Left kidney (tissue), 8 donors: ENCODE measurements around the gene CTSZ. TPM values are rescaled to one million over a fixed set of nuclear protein-coding genes. Genes with fewer than 3 reads are reported as not detected.
"Not testable (repeated sequence)": the region's sequence is repeated elsewhere in the genome, so short reads cannot be mapped to it uniquely, and the experiment has no call there.

Source experiments
- DNase-seq: peaks from one replicate; pipeline ENCODE4 v3.0.0-alpha.2; 2013
- long read RNA-seq, 8 donors: transcript quantifications; one replicate each; lab custom pipeline, GENCODE V29; 2026
- polyA plus RNA-seq: library from polyadenylated mRNA; unstranded; fragments of 120-200 nt; gene quantifications from one replicate; pipeline ENCODE4 v1.2.1, GENCODE V29; 2013; ENCODE audit not compliant: insufficient read length

Gene CTSZ
- 65.2 TPM for polyA plus RNA-seq
- long read RNA-seq, donor 1, partial matches to known transcripts = 0 of 5 reads
- long read RNA-seq, donor 1, other reads (novel, unspliced or antisense) = 0 of 5 reads
- long read RNA-seq, donor 2, transcript CTSZ-201 (6 exons, 1,495 nt) = major isoform, 7 of 7 reads
- long read RNA-seq, donor 2, partial matches to known transcripts = 0 of 7 reads
- long read RNA-seq, donor 2, other reads (novel, unspliced or antisense) = 0 of 7 reads
- long read RNA-seq, donor 3, transcript CTSZ-201 (6 exons, 1,495 nt) = major isoform, 5 of 6 reads
- long read RNA-seq, donor 3, partial matches to known transcripts = 0 of 6 reads
- long read RNA-seq, donor 3, other reads (novel, unspliced or antisense) = 0 of 6 reads
- long read RNA-seq, donor 4 = 0 reads
- long read RNA-seq, donor 5, transcript CTSZ-201 (6 exons, 1,495 nt) = major isoform, 10 of 15 reads
- long read RNA-seq, donor 5, partial matches to known transcripts = 5 of 15 reads
- long read RNA-seq, donor 5, other reads (novel, unspliced or antisense) = 0 of 15 reads
- long read RNA-seq, donor 6, transcript CTSZ-201 (6 exons, 1,495 nt) = major isoform, 6 of 7 reads
- long read RNA-seq, donor 6, partial matches to known transcripts = 0 of 7 reads
- long read RNA-seq, donor 6, other reads (novel, unspliced or antisense) = 0 of 7 reads
- long read RNA-seq, donor 7, partial matches to known transcripts = 0 of 5 reads
- long read RNA-seq, donor 7, other reads (novel, unspliced or antisense) = 0 of 5 reads
- long read RNA-seq, donor 8, partial matches to known transcripts = 0 of 2 reads
- long read RNA-seq, donor 8, other reads (novel, unspliced or antisense) = 0 of 2 reads

DNA sequence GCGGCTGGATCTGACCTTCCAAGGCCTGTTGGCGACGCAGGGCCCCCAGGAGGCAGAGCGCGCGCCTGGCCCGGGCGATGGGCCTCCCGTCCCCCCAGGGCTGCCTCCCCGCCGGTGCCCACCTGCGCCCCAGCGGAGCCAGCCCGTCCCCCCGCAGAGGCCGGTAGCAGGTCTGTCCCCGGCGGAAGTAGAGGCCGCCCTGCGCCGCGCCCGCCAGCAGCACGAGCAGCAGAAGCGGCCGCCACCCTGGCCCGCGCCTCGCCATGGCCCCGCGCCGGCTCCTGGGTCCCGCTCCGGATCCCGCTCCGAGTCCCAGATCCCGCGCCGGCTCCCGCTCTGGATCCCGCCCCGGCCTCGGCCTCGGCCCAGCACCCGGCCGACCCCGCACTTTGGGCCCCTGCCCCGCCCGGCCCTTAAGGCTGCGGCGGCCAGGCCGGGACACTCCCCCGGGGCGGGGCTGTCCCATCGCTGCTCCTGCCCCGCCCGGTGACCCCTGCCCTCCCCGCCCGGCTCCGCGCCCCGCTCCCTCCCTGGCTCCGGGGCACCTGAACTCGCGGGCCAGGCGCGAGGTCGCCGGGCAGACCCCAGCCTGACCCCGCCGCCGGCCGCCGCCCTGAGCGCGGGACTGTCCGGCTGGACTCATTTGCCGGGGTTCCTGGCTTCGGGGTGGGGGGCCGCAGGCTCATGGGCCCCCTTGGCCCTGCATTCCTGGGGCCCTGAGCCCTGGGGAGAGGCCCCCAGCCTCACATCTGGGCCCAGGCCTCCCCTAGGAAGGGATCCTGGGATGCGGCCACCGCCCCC is at the start of gene CTSZ:
TSS of gene CTSZ (minus strand) at position 391 of the 801 bp plus-strand sequence. CDS start at position 265, 126 bp downstream.
- peak; percentile 46 for DNase-seq

DNA sequence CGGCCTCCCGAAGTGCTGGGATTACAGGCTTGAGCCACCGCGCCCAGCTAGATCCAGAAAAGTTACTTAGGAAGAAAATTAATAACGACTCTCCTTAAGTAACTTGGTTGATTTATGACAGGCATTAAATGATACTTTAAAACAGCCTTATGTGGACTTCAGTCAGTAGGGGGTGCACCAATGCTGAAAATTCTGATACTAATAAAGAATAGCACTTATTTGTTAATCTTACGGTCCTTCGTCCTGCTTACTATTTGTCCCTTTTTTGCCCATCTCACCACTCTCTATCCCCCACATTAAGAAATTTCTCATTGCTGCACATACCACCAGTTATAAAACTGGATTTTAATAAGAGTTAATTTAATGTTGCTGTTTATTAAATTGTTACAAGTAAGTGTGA is 48.2 kb upstream of the CTSZ start:
- no peak for DNase-seq

DNA sequence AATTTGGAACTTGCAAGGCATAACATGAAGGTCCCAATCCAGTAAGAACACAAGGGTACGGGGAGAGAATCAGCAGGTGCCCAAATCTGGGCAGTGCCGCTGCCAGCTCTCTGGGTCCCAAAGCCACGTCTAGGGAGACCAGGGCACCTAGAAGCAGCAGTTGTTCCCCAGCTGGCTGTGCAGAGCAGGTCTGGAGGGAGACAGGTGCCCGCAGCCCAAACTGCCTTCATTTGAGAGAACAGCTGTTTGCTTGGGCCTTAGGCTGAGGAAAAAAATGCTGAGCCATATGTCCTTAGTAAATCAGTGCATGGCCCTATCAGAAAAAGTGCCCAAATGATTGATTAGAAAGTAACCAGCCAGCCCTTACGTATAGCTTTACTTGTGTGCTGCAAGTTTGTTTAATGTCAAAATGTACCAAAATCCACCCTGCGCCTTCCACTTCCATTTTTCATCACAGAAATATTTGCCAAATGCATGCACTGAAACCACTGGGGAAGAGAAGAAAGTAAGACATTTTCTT is 44.7 kb upstream of the CTSZ start:
- no peak for DNase-seq

- DNase-seq = no peak
These were observed 43.4 kb upstream of the CTSZ start for GRCh38 chr20:59050437-59050836.

- no peak for DNase-seq
These were observed 41.6 kb upstream of the CTSZ start for GRCh38 chr20:59048681-59049030.

- DNase-seq = no peak
These were observed 41.1 kb upstream of the CTSZ start for GRCh38 chr20:59047938-59048680.

DNA sequence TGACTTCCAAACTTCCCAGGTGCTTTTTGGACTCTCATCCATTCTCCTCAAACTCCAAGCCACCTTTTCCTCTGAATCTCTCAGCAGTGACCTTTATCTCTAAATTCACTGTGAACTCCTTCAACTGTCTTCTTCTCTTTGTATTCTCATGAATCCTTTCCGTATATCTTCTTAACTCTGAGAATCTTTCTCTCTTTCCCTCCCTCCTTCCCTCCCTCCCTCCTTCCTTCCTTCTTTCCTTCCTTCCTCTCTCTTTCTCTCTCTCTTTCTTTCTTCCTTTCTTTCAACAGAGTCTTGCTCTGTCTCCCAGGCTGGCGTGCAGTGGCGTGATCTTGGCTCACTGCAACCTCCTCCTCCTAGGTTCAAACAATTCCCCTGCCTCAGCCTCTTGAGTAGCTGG is 39.8 kb upstream of the CTSZ start:
- DNase-seq = no peak

DNA sequence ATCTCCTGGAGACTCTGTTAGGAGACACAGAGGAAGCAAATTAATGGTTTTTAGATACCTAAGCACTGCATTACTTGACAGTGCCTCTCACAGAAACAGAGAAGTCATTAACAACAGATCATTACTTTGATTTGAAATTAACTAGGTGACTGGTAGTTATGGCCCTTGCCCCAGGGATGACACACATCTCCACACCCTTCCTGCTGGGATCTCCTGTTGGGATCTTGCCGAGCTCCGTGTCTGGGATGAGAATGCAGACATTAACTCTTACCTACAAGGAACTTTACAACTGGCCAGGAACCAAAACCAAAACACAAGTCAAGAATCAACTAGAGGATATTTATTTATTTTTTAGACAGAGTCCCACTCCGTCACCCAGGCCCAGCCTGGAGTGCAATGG is 37.7 kb upstream of the CTSZ start:
- DNase-seq = no peak

- DNase-seq = no peak
These were observed 37.2 kb upstream of the CTSZ start for GRCh38 chr20:59044295-59044694.

DNA sequence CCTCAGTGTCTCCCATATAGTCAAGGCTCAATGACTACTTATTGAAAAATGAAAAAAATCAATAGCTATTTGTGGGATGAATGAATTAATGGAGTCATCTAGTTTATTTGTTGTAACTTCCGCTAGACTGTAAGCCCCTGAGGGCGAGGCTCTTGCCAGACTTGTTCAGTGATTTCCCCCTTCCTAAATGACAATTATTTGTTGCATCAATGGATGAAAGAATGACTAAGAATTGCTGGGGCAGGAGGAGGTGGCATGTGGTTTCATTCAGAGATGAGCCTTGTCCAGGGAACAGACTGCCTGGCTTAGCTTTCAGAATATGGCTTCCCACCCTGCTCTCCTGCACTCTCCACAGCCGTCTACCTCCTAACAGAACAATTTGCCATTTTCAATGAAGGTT is 36.6 kb upstream of the CTSZ start:
- no peak for DNase-seq

DNA sequence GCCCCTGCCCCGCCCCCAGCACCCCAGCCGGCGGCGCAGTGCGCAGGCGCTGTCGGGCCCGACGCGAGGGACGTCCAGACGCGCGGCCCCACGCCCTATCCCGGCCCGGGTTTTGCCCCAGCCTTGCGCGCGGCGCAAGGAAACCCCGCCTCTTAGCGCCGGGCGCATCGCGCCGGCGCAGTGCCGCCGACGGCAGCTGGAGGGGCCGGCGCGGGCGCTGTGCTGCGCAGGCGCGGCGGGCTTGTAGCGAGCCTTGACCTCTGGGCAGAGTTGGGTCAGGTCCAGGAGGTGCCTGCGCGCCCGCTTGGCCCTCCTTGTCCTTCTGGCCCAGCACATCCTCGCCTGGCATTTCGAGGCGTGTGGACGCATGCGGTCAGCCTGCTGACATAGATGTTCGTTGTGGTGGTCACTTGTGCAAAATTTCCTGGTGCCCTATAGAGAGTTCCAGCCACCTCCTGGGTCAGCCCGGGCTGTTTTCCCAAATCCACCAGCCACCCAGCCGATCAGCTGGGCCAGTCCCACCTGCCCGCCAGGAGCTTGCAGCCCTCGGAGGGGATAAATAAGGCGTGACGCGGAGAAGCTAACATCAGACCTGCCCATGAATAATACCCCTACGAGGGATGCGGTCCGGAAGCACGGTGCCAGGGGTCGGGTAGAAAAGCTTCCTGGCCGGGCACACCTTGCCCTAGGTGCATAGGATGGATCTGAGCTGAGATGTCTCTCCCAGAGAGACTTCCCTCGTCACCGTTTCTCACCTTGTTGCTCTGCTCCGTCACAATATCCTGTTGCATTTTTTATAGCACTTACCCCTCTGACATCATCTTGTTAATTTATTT is 36.0 kb upstream of the CTSZ start:
- DNase-seq = peak; percentile 90

DNA sequence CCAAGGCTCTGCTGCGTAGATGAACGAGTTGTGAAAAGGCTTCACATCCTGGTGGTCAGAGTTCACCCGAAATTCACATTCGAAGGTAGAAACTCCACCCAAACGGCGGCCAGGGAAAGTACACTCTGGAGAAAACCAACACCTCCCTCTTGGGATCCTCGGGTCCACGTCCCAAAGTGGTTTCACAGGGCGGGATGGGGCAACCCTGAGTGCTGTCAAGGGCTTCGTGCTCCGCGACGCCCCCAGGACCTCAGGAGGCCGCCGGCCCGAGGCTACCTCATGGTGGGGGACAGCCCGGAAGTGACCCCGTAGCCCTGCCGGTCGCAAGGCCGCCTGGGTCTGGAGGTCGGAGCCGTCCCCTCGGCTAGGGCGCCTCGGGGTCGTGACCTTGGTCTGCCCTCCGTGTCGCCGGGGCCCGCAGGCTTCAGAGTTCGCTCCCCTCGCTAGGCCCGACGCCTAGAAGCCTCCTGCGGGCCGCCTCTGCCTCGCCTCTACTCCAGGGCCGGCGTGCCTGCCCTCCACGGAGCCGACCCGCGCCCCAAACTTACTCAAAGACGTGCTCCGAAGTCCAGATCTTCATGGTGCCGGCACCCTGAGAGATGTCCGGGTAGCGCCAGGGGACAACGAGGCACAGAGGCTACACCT is 35.2 kb upstream of the CTSZ start, which contains the start of gene PRELID3B:
TSS of gene PRELID3B (minus strand) at position 636 of the 645 bp plus-strand sequence. CDS start at position 580, 56 bp downstream.
- no peak for DNase-seq

- DNase-seq = not testable (repeated sequence)
These were observed 34.4 kb upstream of the CTSZ start for GRCh38 chr20:59041487-59041886.

GRCh38 chr20:59040667-59041066 is 33.6 kb upstream of the CTSZ start:
- DNase-seq = no peak

DNA sequence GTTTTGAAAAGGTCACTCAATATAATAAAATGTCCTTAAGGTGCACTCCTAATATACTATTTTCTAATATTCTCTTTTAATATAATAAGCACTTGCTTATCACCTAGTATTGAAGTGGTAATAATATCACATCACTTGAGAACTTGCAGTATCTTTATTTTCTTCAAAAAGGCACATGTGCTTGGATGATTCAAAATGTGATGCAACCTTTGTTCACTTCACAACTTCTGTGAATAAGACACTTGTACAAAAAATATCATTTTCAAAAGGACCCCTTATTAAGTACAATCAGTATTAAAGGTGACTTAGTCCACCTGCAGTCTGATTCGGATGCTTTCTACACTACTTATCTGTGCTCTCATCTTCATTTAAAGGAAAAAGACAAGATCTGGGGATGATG is 32.2 kb upstream of the CTSZ start:
- DNase-seq = no peak

DNA sequence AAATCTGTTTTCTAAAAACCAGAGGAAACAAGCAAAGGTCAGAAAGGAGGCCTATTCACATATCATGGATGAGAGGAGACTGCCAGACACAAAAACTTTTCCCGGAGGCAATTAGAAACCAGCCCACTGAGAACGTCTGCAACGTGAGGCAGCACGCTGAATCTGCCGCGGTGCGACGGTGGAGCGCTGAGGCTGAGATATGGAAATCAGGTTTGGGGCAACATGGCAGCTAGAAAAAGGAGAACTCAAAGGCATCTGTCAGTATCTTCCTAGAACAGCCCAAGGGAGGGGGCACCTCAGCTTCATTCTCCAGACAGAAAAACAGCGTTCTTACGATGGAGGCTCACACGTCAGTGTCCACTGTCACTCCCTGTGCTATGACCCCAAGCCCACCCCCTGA is 30.3 kb upstream of the CTSZ start:
- DNase-seq = no peak

DNA sequence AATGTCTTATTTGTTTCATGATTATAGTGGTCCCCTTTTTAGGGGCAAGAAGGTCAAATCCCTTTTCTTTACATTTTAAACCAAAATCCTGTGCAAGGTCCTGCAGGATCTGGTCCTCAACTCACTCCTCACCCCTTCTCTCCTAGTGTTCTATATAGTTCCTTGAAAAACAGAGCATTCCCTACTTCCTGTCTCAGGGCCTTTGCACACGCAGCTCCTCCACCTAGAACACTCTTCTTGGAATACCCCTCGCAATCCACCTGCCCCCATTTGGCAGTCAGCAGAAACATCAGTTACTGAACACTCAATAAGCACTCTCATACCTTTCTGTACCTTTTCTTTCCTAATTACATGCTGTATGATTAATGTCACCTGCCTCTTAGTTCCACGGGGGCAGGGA is 28.3 kb upstream of the CTSZ start:
- DNase-seq = no peak

DNA sequence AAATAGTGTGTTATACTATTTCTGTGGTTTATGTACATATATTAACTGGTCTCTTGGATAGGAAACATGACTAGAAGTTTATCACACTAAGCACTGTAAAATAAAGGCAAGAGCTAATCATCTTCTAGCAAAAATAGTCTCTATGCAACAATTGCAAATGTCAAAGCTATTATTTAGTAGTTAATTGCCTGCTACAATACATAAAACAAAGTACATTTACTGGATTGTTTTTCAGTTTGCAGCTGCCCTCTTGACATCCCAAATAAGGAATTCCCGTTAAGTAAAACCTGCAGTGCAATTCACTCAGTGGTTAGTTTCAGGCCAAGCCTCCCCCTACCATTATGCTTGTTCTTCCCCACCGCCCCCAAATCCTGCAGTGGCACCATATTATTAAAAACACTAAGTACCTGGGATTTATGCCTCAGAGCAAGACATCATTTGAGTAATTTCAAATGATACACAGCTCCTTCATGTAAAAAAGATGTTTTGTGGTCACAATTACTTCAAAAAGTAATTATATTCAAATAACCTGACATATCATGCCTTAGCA is 26.6 kb upstream of the CTSZ start:
- DNase-seq = no peak

- DNase-seq = no peak
These were observed 26.0 kb upstream of the CTSZ start for GRCh38 chr20:59033093-59033492.

DNA sequence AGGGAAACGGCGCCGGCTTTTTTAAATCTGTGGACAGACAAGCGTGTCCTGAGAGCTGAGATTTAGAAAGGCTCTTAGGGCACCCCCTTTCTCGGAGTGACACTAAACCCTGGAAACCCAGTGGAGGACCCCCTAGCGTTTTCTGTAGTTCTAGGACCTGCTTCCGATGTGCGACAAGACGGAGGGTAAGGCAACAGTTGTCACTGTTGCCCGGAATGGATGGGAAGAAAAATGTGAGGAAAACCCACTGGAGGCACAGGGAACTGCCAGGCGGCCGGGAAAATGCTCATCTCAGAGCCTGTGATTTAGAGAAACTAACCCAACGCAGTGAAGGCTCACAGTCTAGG is 25.6 kb upstream of the CTSZ start:
- no peak for DNase-seq
